K562 (cell line): ENCODE results near the gene HLA-DOA. TPM values are rescaled to one million over a fixed set of nuclear protein-coding genes. Genes with fewer than 3 reads are reported as not detected.
A peak's percentile ranks its signal among the peaks of the same experiment; 100 is the strongest.

Experiments used
- ARID2 ChIP-seq: fragments of 450-650 bp; IDR thresholded peaks from 2 replicates; pipeline ENCODE4 v1.6.1; 2017; ENCODE audit warnings: antibody characterized with exemption, mild to moderate bottlenecking
- ATF4 ChIP-seq: fragments of 450-650 bp; formaldehyde crosslinking; IDR thresholded peaks from 2 replicates; pipeline ENCODE4 v1.4.0; 2022; ENCODE audit warnings: mild to moderate bottlenecking, moderate library complexity
- ATF6 ChIP-seq: sonication (generic); formaldehyde crosslinking; IDR thresholded peaks from 2 replicates; pipeline ENCODE4 v1.4.0; 2020; ENCODE audit warnings: mild to moderate bottlenecking, missing genetic modification reagents
- ATF7 ChIP-seq: fragments of 450-650 bp; IDR thresholded peaks from 2 replicates; pipeline ENCODE4 v1.7.1; 2014; ENCODE audit warnings: mild to moderate bottlenecking, moderate library complexity
- GTF2A2 ChIP-seq: IDR thresholded peaks from 2 replicates; pipeline ENCODE4 v1.6.1; 2016; ENCODE audit warnings: mild to moderate bottlenecking, missing genetic modification characterization, missing compliant biosample characterization
- HNRNPL ChIP-seq: fragments of 200-400 bp; formaldehyde crosslinking; IDR thresholded peaks from 2 replicates; pipeline ENCODE4 v1.6.1; 2017; ENCODE audit warnings: low read depth, mild to moderate bottlenecking, low read length
- MAFK ChIP-seq: IDR thresholded peaks from 2 replicates; pipeline ENCODE4 v1.6.1; 2011; ENCODE audit warnings: low read length, improper control_type of control experiment
- MBD2 ChIP-seq: sonication (generic); IDR thresholded peaks from 2 replicates; pipeline ENCODE4 v1.6.1; 2016; ENCODE audit warnings: low read depth, borderline replicate concordance
- MTF1 ChIP-seq: fragments of 250-450 bp; sonication (Bioruptor Pico); IDR thresholded peaks from 2 replicates; pipeline ENCODE4 v1.9.0; 2021; ENCODE audit warnings: moderate library complexity, mild to moderate bottlenecking, inconsistent platforms, borderline replicate concordance
- MYNN ChIP-seq, 2 experiments: sonication (generic); formaldehyde crosslinking in 1 of 2; IDR thresholded peaks; 2 replicates each; pipeline versions ENCODE4 v1.5.0 to v1.6.1; 2016 to 2020; ENCODE audit warnings: antibody characterized with exemption in 1 of 2, missing genetic modification reagents in 1 of 2
- NELFE ChIP-seq: IDR thresholded peaks from 2 replicates; pipeline ENCODE4 v1.6.1; 2011; ENCODE audit warnings: mild to moderate bottlenecking; ENCODE audit not compliant: insufficient read depth, insufficient read length
- OTX1 ChIP-seq: fragments of 450-650 bp; formaldehyde crosslinking; IDR thresholded peaks from 2 replicates; pipeline ENCODE4 v1.4.0; 2022; ENCODE audit warnings: mild to moderate bottlenecking
- PHB2 ChIP-seq: fragments of 450-650 bp; IDR thresholded peaks from 2 replicates; pipeline ENCODE4 v1.6.1; 2017; ENCODE audit warnings: low read depth
- PHF21A ChIP-seq: fragments of 450-650 bp; IDR thresholded peaks from 2 replicates; pipeline ENCODE4 v1.6.1; 2017; ENCODE audit warnings: low read depth, borderline replicate concordance
- PTTG1 ChIP-seq: fragments of 450-650 bp; IDR thresholded peaks from 2 replicates; pipeline ENCODE4 v1.6.1; 2016; ENCODE audit warnings: low read depth, mild to moderate bottlenecking, missing genetic modification characterization, missing compliant biosample characterization
- SIN3A ChIP-seq, 2 experiments: fragments of 150-350 bp in 1 of 2; IDR thresholded peaks; 2 replicates each; pipeline ENCODE4 v1.6.1; 2011 to 2016; ENCODE audit warnings: borderline replicate concordance in 2 of 2, low read depth in 2 of 2, low read length in 2 of 2, mild to moderate bottlenecking in 2 of 2, moderate library complexity in 2 of 2; ENCODE audit not compliant: control insufficient read depth in 1 of 2
- SREBF2 ChIP-seq: sonication (generic); formaldehyde crosslinking; IDR thresholded peaks from 2 replicates; pipeline ENCODE4 v1.4.0; 2020; ENCODE audit warnings: mild to moderate bottlenecking, missing genetic modification reagents
- TAL1 ChIP-seq: fragments of 450-650 bp; IDR thresholded peaks from 2 replicates; pipeline ENCODE4 v1.6.1; 2016; ENCODE audit warnings: mild to moderate bottlenecking
- TRIM24 ChIP-seq, 2 experiments: fragments of 450-650 bp; IDR thresholded peaks; 2 replicates each; pipeline ENCODE4 v1.6.1; 2016
- ZFX ChIP-seq: sonication (generic); formaldehyde crosslinking; IDR thresholded peaks from 2 replicates; pipeline ENCODE4 v1.8.0; 2022; ENCODE audit warnings: mild to moderate bottlenecking, missing genetic modification reagents, moderate library complexity
- ZNF12 ChIP-seq: sonication (generic); formaldehyde crosslinking; IDR thresholded peaks from 2 replicates; pipeline ENCODE4 v1.4.0; 2020; ENCODE audit warnings: mild to moderate bottlenecking, missing genetic modification reagents
- ZNF316 ChIP-seq: fragments of 450-650 bp; IDR thresholded peaks from 2 replicates; pipeline ENCODE4 v1.6.1; 2016
- ZNF507 ChIP-seq: conservative IDR thresholded peaks from 2 replicates; pipeline ENCODE4 v1.6.1; 2017; ENCODE audit warnings: missing genetic modification characterization, missing compliant biosample characterization
- polyA plus RNA-seq, 8 experiments: library from polyadenylated mRNA; depleted of rRNA in 4 of 8; stranded (reverse) in 5 of 8; unstranded in 3 of 8; fragments of >200 nt; fragmentation: Nextera tagmentation in 2 of 8; fragmentation: Illumina TruSeq in 1 of 8; extraction: Ambion mirVana in 2 of 8; extraction: Trizol in 1 of 8; gene quantifications; 2 replicates each; pipeline versions ENCODE4 v1.2.1 to v1.2.3, GENCODE V29; 2011 to 2014; ENCODE audit warnings: inconsistent platforms in 1 of 8, missing spikeins in 1 of 8
- total RNA-seq, 7 experiments: library from RNA; depleted of rRNA in 6 of 7; stranded (reverse); fragments of >200 nt in 6 of 7; fragmentation: Illumina TruSeq in 2 of 7; extraction: Trizol in 2 of 7; gene quantifications; 2 replicates each; pipeline versions ENCODE4 v1.2.1 to v1.2.3, GENCODE V29; 2011 to 2021; ENCODE audit warnings: low replicate concordance in 1 of 7
- TF ChIP-seq, protein P1 (sequence below): fragments of 250-450 bp; sonication (Bioruptor Pico); IDR thresholded peaks from 2 replicates; pipeline ENCODE4 v1.5.0; 2021; ENCODE audit warnings: mild to moderate bottlenecking, borderline replicate concordance

The HLA-DOA gene
- total and polyA plus RNA-seq, 9 of the 15 experiments (the other 6 are each of a cell fraction or from before 2014, with no cell fraction given): 0.07 TPM; not detected in 8

GRCh38 chr6:32967151-32968091 is 42.0 kb downstream of the HLA-DOA start (continued):
- TF ChIP-seq ARID2 (0 out of 2 replicates have a peak, but pooled peaks have one; percentile 6), SREBF2 (CRISPR knock-in tag) (no peak; the same call in 1 of the 2 replicates), ZNF316 (0 out of 2 replicates have a peak, but pooled peaks have one; percentile 1), MTF1 (CRISPR knock-in tag) (no peak), ZNF507 (no peak), PHB2 (no peak), ATF7 (no peak), MAFK (no peak), NELFE (no peak), MYNN (IDR thresholded peaks at IDR 0.05) (no peak), MYNN (CRISPR knock-in tag; IDR thresholded peaks at IDR 0.05) (no peak), ATF4 (CRISPR knock-in tag) (0 out of 2 replicates have a peak, but pooled peaks have one; percentile 6), MBD2 (0 out of 2 replicates have a peak, but pooled peaks have one; percentile 19), ZFX (CRISPR knock-in tag) (no peak), GTF2A2 (no peak), TRIM24 (IDR thresholded peaks at IDR 0.05) (0 out of 4 replicates have a peak, but pooled peaks of 1 of the 2 experiments have one; percentile 26), ZNF12 (CRISPR knock-in tag) (no peak), HNRNPL (no peak), PHF21A (peak; percentile 63; the same call in 1 of the 2 replicates), PTTG1 (tag) (peak; percentile 10; the same call in 1 of the 2 replicates), ATF6 (CRISPR knock-in tag) (0 out of 2 replicates have a peak, but pooled peaks have one; percentile 13), OTX1 (CRISPR knock-in tag) (no peak), SIN3A (IDR thresholded peaks at IDR 0.05; ENCODE audit: borderline replicate concordance in 2 of 2, control insufficient read depth in 1 of 2, low read depth in 2 of 2, low read length in 2 of 2) (no peak), TAL1 (no peak)
- TF ChIP-seq, protein P1, sequence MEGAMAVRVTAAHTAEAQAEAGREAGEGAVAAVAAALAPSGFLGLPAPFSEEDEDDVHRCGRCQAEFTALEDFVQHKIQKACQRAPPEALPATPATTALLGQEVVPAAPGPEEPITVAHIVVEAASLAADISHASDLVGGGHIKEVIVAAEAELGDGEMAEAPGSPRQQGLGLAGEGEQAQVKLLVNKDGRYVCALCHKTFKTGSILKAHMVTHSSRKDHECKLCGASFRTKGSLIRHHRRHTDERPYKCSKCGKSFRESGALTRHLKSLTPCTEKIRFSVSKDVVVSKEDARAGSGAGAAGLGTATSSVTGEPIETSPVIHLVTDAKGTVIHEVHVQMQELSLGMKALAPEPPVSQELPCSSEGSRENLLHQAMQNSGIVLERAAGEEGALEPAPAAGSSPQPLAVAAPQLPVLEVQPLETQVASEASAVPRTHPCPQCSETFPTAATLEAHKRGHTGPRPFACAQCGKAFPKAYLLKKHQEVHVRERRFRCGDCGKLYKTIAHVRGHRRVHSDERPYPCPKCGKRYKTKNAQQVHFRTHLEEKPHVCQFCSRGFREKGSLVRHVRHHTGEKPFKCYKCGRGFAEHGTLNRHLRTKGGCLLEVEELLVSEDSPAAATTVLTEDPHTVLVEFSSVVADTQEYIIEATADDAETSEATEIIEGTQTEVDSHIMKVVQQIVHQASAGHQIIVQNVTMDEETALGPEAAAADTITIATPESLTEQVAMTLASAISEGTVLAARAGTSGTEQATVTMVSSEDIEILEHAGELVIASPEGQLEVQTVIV (CRISPR knock-in tag): no peak
